HG03520 (cell line): Measurements from ENCODE around the gene FUT3.

Experiments used
- ATAC-seq: cut with Tn5 transposase; IDR thresholded peaks from one replicate; pipeline ENCODE4 v1.9.1; 2021; ENCODE audit warnings: mild to moderate bottlenecking, moderate library complexity; ENCODE audit not compliant: unreplicated experiment

The FUT3 gene

GRCh38 chr19:5826531-5827341 lies 24.5 kb downstream of the FUT3 start:
- ATAC-seq = no peak

GRCh38 chr19:5825178-5825577 lies 26.1 kb downstream of the FUT3 start:
- ATAC-seq = no peak

- ATAC-seq = no peak
Measured at GRCh38 chr19:5824751-5825150, 26.5 kb downstream of the FUT3 start.

- ATAC-seq = no peak
Measured at GRCh38 chr19:5823579-5824281, 27.5 kb downstream of the FUT3 start.

- no peak for ATAC-seq
Measured at GRCh38 chr19:5822181-5822844, 28.9 kb downstream of the FUT3 start.

GRCh38 chr19:5821521-5822180 lies 29.6 kb downstream of the FUT3 start:
- ATAC-seq = no peak

- ATAC-seq = no peak
Measured at GRCh38 chr19:5820785-5821184, 30.5 kb downstream of the FUT3 start.

GRCh38 chr19:5818594-5818993 lies 32.7 kb downstream of the FUT3 start:
- no peak for ATAC-seq

- no peak for ATAC-seq
Measured at GRCh38 chr19:5817218-5817617, 34.0 kb downstream of the FUT3 start.

GRCh38 chr19:5814852-5815246 lies 36.4 kb downstream of the FUT3 start:
- ATAC-seq = no peak

- ATAC-seq = no peak
Measured at GRCh38 chr19:5814123-5814851, 37.0 kb downstream of the FUT3 start.

- no peak for ATAC-seq
Measured at GRCh38 chr19:5811117-5811516, 40.1 kb downstream of the FUT3 start.

GRCh38 chr19:5809469-5809868 lies 41.8 kb downstream of the FUT3 start:
- ATAC-seq = no peak

GRCh38 chr19:5809053-5809452 lies 42.2 kb downstream of the FUT3 start:
- no peak for ATAC-seq

GRCh38 chr19:5808120-5808816 lies 43.0 kb downstream of the FUT3 start:
- ATAC-seq = no peak

- no peak for ATAC-seq
Measured at GRCh38 chr19:5806905-5807304, 44.3 kb downstream of the FUT3 start.

GRCh38 chr19:5806133-5806489 lies 45.1 kb downstream of the FUT3 start:
- no peak for ATAC-seq

GRCh38 chr19:5805462-5806132 lies 45.7 kb downstream of the FUT3 start:
- ATAC-seq = no peak
